ENCODE results near the gene DERL3. TPM values are rescaled to one million over a fixed set of nuclear protein-coding genes. Genes with fewer than 3 reads are reported as not detected.
A peak's percentile ranks its signal among the peaks of the same experiment; 100 is the strongest.

DERL3 gene
- total and polyA plus RNA-seq, 2 donors (not counting 1 experiment from before 2014, with no cell fraction given) = 77.0 to 142 TPM

- Mint-ChIP-seq H3K9me3 (ENCODE audit: insufficient read depth) (no peaks in the 10 kb centered on the region), H3K4me3 (peak within 1 kb of the TSS; percentile 95), H3K4me1 (peaks cover 39% of the 10 kb centered on the region), H3K27ac (peak within 1 kb of the TSS; percentile 91), H3K27me3 (no peaks in the 10 kb centered on the region)
- Histone ChIP-seq H3K27ac (ENCODE audit: low read length in 2 of 2) (peak within 1 kb of the TSS; percentile 94 to 98), H3K4me3 (ENCODE audit: control extremely low read depth in 1 of 5, extremely low read depth in 1 of 5, insufficient read depth in 1 of 5, low read depth in 2 of 5, low read length in 4 of 5) (peak within 1 kb of the TSS; percentile 72 to 95 (median 84)), H4K20me1 (ENCODE audit: control insufficient read depth, insufficient read depth, low read length, poor library complexity, severe bottlenecking) (peaks cover 44% of the 10 kb centered on the region), H3K27me3 (replicated peaks in 1 of 4; ENCODE audit: control extremely low read depth in 1 of 4, control insufficient read depth in 3 of 4, insufficient read depth in 4 of 4, low read length in 3 of 4) (no peaks in the 10 kb centered on the region), H3K4me1 (ENCODE audit: control insufficient read depth in 2 of 2, insufficient read depth in 2 of 2, low read length in 2 of 2) (peaks cover 48 to 58% of the 10 kb centered on the region in 2 donors), H3K4me2 (replicated peaks; ENCODE audit: low read depth, low read length, poor library complexity, severe bottlenecking) (peak within 1 kb of the TSS; percentile 80), H3K79me2 (ENCODE audit: control insufficient read depth, insufficient read depth, low read length) (peaks cover 47% of the 10 kb centered on the region), H3K9ac (ENCODE audit: low read length) (peak within 1 kb of the TSS; percentile 95), H3K36me3 (replicated peaks in 1 of 2; ENCODE audit: control extremely low read depth in 1 of 2, control insufficient read depth in 1 of 2, extremely low read depth in 1 of 2, insufficient read depth in 2 of 2, low read length in 1 of 2) (peaks cover 0 to 8% of the 10 kb centered on the region in 2 experiments), H3K9me3 (ENCODE audit: control extremely low read depth in 1 of 3, control insufficient read depth in 2 of 3, insufficient read depth in 1 of 3, low read length in 2 of 3) (no peaks in the 10 kb centered on the region), H2AFZ (ENCODE audit: insufficient read depth, low read depth, low read length, poor library complexity, severe bottlenecking) (peak within 1 kb of the TSS; percentile 81)
- intact Hi-C loops (cut with micrococcal nuclease) = loop anchor here (1.0 to 10.0 kb wide), 8 partner anchors 13 to 228 kb away; partner anchors contain the start of genes CABIN1 and MMP11
- ChIA-PET POLR2A (interaction anchor here (1.0 to 2.9 kb wide), 8 partner anchors 12 to 63 kb away, joined by 3 to 29 read pairs (median 8); partner anchors contain the start of genes DERL3, VPREB3 and ZNF70), CTCF (interaction anchor here (1.7 to 3.2 kb wide), 2 partner anchors 16 to 63 kb away, joined by 6 to 20 read pairs; no protein-coding TSS in a partner anchor)
- peak; percentile 94 for DNase-seq
- ATAC-seq (ENCODE audit: low read depth) = peak; percentile 85
- TF ChIP-seq CTCF (IDR thresholded peaks at IDR 0.05) = no peak
- TF ChIP-seq EZH2 (IDR thresholded peaks at IDR 0.05; ENCODE audit: borderline replicate concordance, insufficient read depth, low read depth, low read length, poor library complexity, severe bottlenecking) = no peak
- WGBS (ENCODE audit: insufficient coverage) = under 1% methylated on average over 95 of the region's 97 CpGs
Observed at GRCh38 chr22:23786752-23787599, 51.8 kb downstream of the DERL3 start, which contains the start of gene SMARCB1. Gene SMARCB1, plus strand, starts transcription at chr22:23786966. Its CDS starts 204 bp downstream, at chr22:23787170.

All from B cell (primary cell).